Right ventricle myocardium superior (tissue), 1 donor: Measurements from ENCODE around the gene ARF6. TPM values are rescaled to one million over a fixed set of nuclear protein-coding genes. Genes with fewer than 3 reads are reported as not detected.
"Not testable (repeated sequence)": the region's sequence is repeated elsewhere in the genome, so short reads cannot be mapped to it uniquely, and the experiment has no call there.

Source experiments
- ATAC-seq: fragments of 200-7000 bp; cut with Tn5 transposase; one replicate; pipeline ENCODE4 v1.9.1; 2020; ENCODE audit warnings: mild to moderate bottlenecking; ENCODE audit not compliant: poor library complexity
- DNase-seq: peaks from one replicate; pipeline ENCODE4 v3.0.0-alpha.2; 2020
- intact Hi-C: fragments of 100-400 bp; cut with DNase I; formaldehyde crosslinking; loops from one replicate; pipeline ENCODE4 v1.11.2; 2022
- total RNA-seq: library from RNA; stranded (reverse); fragmentation: NEBNext Ultra II Directional; extraction: Animal tissue kit (Norgen Biotek cat#: 25700); gene quantifications from one replicate; pipeline ENCODE4 v1.2.1, GENCODE V29; 2021
- donor health status: DM: no; HTN: yes; CAD: no; lungs with severe emphysema.

ARF6 gene
- total RNA-seq, 1 donor from 2014 or later = 23.8 TPM

DNA sequence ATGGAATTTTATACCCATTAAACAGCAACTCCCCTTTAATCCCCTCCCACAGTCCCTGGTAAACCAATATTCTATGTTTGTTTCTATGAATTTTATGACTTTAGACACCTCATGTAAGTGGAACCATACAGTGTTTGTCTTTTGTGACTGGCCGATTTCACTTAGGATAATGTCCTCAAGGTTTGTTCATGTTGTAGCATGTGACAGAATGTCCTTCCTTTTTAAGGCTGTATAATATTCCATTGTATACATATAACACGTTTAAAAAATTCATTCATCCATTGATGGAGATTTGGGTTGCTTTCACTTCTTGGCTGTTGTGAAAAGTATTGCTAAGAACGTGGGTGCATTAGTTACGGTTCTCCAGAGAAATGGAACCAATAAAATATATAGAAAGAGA lies 40.2 kb downstream of the ARF6 start:
- DNase-seq (no peak), ATAC-seq (no peak)
- intact Hi-C loops = no loop called here

DNA sequence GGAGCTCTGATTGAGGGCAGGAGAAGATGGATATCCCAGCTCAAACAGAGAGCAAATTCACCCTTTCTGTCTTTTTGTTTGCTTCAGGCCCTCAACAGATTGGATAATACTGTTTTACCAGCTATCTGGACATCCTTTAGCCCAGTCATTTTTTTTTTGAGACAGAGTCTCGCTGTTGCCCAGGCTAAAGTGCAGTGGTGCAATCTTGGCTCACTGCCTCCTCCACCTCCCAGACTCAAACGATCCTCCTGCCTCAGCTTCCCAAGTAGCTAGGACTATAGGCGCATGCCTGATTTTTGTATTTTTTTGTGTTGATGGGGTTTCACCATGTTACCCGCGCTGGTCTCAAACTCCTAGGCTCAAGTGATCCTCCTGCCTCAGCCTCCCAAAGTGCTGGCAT lies 40.8 kb downstream of the ARF6 start:
- intact Hi-C loops = no loop called here
- ATAC-seq (no peak), DNase-seq (no peak)

DNA sequence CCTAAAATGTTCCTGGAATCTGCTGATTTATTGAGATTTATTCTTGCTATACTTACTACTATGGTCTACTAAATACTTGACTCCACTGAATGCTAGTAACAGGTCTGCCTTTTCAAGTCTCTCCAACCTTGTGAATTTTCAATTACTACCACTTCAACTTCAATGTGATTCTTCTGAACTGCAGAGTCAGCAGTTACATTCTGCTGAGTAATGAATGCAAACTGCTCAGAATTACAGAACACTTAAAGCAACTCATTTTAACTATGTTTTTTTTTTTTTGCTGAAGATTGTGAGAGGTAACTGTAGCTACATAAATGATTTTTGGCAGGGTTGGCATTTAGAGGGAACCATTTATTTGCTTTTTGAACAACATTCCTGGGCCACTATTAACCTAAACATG lies 41.8 kb downstream of the ARF6 start:
- no peak for ATAC-seq
- no peak for DNase-seq
- intact Hi-C loops = no loop called here

DNA sequence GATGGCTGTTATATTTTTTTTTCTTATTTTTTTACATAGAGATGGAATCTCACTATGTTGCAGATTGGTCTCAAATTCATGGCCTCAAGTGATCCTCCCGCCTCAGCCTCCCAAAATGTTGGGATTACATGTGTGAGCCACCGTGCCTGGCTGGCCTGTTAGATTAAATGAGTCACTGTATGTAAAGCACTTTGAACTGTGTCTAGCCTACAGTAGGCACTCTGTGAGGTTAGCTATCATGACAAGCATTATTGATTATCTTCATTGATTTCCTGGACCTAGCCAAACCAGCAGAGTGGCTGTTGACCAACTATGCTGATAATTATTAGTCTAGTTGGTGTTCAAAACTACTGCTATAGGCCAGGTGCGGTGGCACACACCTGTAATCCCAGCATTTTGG lies 42.6 kb downstream of the ARF6 start:
- DNase-seq = no peak
- ATAC-seq = no peak
- intact Hi-C loops = no loop called here

DNA sequence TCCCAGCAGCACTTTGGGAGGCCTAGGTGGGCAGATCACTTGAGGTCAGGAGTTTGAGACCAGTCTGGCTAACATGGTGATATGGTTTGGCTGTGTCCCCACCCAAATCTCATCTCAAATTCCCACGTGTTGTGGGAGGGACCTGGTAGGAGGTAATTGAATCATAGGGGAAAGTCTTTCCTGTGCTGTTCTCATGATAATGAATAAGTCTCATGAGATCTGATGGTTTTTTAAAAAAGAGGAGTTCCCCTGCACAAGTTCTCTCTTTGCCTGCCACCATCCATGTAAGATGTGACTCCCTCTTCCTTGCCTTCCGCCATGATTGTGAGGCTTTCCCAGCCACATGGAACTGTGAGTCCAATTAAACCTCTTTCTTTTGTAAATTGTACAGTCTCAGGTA lies 43.4 kb downstream of the ARF6 start:
- intact Hi-C loops, ATAC-seq, DNase-seq: not testable (repeated sequence)

DNA sequence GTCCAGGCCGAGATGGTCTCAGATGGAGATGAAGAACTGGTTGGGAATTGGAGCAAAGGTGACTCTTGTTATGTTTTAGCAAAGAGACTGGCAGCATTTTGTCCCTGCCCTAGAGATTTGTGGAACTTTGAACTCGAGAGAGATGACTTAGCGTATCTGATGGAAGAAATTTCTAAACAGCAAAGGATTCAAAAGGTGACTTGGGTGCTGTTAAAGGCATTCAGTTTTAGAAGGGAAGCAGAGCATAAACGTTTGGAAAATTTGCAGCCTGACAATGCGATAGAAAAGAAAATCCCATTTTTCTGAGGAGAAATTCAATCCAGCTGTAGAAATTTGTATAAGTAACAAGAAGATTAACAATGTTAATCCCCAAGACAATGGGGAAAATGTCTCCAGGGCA lies 44.0 kb downstream of the ARF6 start:
- ATAC-seq, intact Hi-C loops, DNase-seq: not testable (repeated sequence)

DNA sequence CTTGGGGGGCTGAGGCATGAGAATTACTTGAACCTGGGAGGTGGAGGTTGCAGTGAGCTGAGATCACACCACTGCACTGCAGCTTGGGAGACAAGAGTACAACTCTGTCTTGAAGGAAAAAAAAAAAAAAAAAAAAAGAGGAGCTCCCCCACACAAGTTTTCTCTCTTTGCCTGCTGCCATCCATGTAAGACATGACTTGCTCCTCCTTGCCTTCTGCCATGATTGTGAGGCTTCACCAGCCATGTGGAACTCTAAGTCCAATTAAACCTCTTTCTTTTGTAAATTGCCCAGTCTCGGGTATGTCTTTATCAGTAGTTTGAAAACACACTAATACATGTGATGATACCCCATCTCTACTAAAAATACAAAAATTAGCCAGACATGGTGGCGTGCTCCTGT lies 46.3 kb downstream of the ARF6 start:
- DNase-seq, intact Hi-C loops, ATAC-seq: not testable (repeated sequence)

DNA sequence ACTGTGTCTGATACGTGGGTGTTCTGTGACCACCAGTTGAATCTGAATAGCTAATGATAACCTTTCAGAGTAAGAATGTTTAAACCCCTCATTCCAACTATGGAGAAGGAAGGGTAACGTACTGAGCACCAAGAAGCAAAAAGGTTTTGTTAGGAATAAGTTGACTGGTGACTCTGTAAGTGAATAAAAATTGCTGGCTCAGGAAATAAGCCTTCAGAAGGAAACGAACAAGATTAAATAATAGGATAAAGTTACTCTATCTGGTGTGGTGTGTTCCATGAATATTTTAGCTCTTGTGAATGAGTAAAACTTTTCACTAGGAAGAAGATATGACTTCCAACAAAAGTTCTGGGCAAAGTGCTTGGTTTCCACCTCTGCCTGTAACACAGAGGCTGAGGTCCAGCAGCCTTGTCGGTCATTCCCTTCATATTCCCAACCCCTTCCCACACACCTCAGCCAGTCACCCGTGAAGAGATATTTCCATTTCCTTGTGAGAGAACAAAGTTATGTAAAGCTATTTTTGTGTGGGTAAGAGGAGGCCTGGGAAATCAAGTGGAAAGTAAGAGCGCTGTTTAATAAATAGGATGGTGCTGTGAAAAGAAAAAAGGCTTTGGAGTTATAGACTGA lies 47.1 kb downstream of the ARF6 start:
- DNase-seq (no peak), ATAC-seq (no peak)
- intact Hi-C loops = no loop called here

DNA sequence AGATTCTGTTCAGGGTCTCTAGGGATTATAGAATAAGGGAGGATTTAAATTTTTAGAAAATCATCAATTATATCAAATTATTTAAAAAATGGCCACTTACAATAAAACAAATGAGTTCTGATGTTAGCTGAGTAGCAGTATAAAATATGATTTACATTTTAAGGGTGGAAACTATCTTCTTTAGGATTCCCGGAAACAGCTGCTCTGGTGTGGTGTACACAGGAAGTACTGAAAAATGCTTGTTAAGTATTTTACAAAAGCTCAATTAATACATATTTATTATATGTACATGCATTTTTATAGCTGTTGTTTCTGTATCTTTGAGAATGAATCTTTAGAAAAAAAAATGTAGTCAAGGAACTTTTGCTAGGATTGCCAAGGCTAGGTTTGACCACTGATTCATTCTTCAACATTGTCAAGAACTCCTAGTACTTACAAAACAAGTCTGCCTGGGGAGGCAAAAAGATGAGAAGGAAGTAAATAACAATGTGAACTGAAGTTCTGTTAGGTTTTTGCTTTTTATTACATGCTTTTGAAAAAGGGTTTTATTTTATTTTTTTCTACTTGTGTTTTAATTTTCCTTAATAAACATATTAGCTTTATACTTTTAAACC lies 48.0 kb downstream of the ARF6 start:
- DNase-seq (no peak), ATAC-seq (peak; percentile 34)
- intact Hi-C loops = no loop called here

DNA sequence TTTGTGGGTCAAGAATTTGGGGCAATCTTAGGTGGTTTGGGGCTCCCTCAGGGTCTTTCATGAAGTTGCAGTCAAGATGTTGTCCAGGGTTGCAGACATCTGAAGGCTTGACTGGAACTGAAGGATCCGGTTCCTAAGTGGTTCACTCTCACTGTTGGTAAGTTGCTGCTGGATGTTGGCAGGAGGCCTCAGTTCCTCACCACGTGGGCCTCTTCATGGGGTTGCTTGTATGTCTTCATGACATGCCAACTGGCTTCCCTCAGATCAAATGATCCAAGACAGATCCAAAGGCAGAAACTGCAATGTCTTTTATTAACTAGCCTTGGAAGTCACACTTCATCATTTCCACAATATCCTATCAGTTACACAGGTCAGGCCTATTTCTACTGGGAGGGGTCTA lies 49.2 kb downstream of the ARF6 start:
- DNase-seq = no peak
- intact Hi-C loops = no loop called here
- ATAC-seq = no peak

DNA sequence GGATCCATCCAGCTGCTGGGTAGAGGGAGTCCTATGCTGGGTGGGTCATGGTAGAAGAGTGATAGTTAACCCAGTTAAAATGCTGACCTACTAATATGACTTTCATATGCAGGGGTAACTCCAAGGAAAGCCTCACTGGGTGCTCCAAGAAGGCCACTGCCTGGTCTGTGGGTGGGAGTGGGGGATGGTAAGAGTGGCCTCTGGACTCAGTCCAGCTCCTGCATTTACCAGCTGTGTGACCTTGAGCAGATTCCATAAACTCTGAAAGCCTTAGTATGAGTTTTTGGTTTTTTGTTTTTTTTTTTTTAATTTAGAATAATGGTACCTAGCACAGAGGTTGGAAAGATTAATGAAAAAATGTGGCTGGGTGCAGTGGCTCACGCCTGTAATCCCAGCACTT lies 51.6 kb downstream of the ARF6 start:
- intact Hi-C loops = no loop called here
- no peak for DNase-seq
- ATAC-seq = no peak

DNA sequence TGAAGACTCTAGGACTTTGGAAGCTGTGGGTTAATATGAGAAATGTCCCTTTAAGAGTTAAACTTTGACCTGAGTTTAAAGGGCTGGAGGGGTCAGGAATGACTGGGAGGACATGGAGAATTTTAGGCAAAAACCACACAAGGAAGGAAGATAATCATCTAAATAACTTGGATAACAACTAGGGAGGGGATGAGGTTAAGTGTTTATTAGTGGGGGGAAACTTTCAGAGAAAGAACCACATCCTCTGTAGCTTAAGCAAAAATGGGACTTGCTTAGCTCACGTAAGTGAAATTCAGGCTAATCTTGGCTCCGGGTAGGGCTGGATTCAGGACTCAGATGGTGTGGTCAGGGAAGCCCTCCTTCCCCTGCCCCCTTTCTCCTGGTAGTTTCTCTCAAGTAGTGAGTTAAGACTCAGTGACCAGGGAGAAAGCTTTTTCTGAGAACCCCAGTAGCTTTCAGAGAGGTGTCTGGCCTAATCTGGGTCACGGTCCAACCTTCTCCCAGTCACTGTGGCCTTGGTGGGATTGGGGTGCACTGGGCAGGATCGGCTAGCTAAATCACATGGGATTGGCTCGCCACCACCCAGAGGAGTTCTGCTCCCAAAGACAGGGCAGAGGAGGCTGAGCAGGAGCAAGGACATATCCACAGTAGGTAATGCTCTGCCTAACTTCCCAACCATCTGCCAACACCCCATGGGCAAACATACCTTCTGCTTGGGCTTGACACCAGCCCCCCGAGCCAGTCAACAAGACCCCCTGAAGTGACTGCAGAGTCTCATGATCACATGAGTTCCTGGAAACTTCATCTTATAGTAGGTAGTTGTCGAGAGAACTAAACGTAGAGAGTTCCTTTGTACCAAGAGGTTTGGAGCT lies 52.8 kb downstream of the ARF6 start:
- no peak for ATAC-seq
- DNase-seq = no peak
- intact Hi-C loops = no loop called here

Other genes starting within 250 kb of the ARF6 start
- 0.38 TPM for gene POLE2, start 204.9 kb upstream of the ARF6 start, total RNA-seq
- gene KLHDC1, start 200.0 kb upstream of the ARF6 start, total RNA-seq = 5.9 TPM
- 89.3 TPM for gene KLHDC2, start 124.9 kb upstream of the ARF6 start, total RNA-seq
- gene NEMF, start 40.3 kb upstream of the ARF6 start, total RNA-seq = 44.5 TPM
- gene VCPKMT, start 223.5 kb downstream of the ARF6 start, total RNA-seq = 2.5 TPM